HEK293 (cell line): ENCODE results near the gene FHDC1.

Experiments
- ELK4 ChIP-seq: IDR thresholded peaks from 2 replicates; pipeline ENCODE4 v1.6.1; 2011; ENCODE audit warnings: mild to moderate bottlenecking, low read depth, low read length, borderline replicate concordance
- KLF1 ChIP-seq: fragments of 450-650 bp; formaldehyde crosslinking; IDR thresholded peaks from 2 replicates; pipeline ENCODE4 v1.5.1; 2016; ENCODE audit warnings: missing biosample characterization, missing genetic modification characterization
- KLF17 ChIP-seq: fragments of 450-650 bp; formaldehyde crosslinking; IDR thresholded peaks from 2 replicates; pipeline ENCODE4 v1.5.1; 2016; ENCODE audit warnings: missing biosample characterization, missing genetic modification characterization
- PATZ1 ChIP-seq: fragments of 450-650 bp; formaldehyde crosslinking; IDR thresholded peaks from 2 replicates; pipeline ENCODE4 v1.5.1; 2016; ENCODE audit warnings: missing biosample characterization, missing genetic modification characterization
- SP2 ChIP-seq: fragments of 450-650 bp; formaldehyde crosslinking; IDR thresholded peaks from 2 replicates; pipeline ENCODE4 v1.5.1; 2016; ENCODE audit warnings: missing biosample characterization, missing genetic modification characterization
- ZBTB48 ChIP-seq: fragments of 450-650 bp; formaldehyde crosslinking; IDR thresholded peaks from 2 replicates; pipeline ENCODE4 v1.5.1; 2016; ENCODE audit warnings: missing biosample characterization, missing genetic modification characterization
- ZBTB49 ChIP-seq: fragments of 450-650 bp; formaldehyde crosslinking; IDR thresholded peaks from 2 replicates; pipeline ENCODE4 v1.5.1; 2016; ENCODE audit warnings: missing biosample characterization, missing genetic modification characterization, low read depth
- ZFP3 ChIP-seq: fragments of 450-650 bp; formaldehyde crosslinking; IDR thresholded peaks from 2 replicates; pipeline ENCODE4 v1.5.1; 2016; ENCODE audit warnings: low read depth, missing biosample characterization, missing genetic modification characterization
- ZNF114 ChIP-seq: fragments of 450-650 bp; formaldehyde crosslinking; IDR thresholded peaks from 2 replicates; pipeline ENCODE4 v1.5.0; 2017; ENCODE audit warnings: missing biosample characterization, missing genetic modification characterization
- ZNF132 ChIP-seq: fragments of 450-650 bp; formaldehyde crosslinking; IDR thresholded peaks from 2 replicates; pipeline ENCODE4 v1.5.1; 2017; ENCODE audit warnings: missing biosample characterization, missing genetic modification characterization, borderline replicate concordance
- ZNF157 ChIP-seq: fragments of 450-650 bp; formaldehyde crosslinking; IDR thresholded peaks from 2 replicates; pipeline ENCODE4 v1.5.1; 2016; ENCODE audit warnings: missing biosample characterization, missing genetic modification characterization
- ZNF239 ChIP-seq: fragments of 450-650 bp; formaldehyde crosslinking; IDR thresholded peaks from 2 replicates; pipeline ENCODE4 v1.5.1; 2016; ENCODE audit warnings: missing biosample characterization, missing genetic modification characterization
- ZNF274 ChIP-seq, 2 experiments: fragments of 200-500 bp in 1 of 2; fragments of 450-650 bp in 1 of 2; sonication (Bioruptor generic) in 1 of 2; formaldehyde crosslinking in 1 of 2; IDR thresholded peaks; 2 replicates each; pipeline versions ENCODE4 v1.5.1 to v1.6.1; 2014 to 2016; ENCODE audit warnings: borderline replicate concordance in 1 of 2, inconsistent platforms in 1 of 2, low read length in 1 of 2, missing biosample characterization in 1 of 2, missing genetic modification characterization in 1 of 2
- ZNF280C ChIP-seq: fragments of 450-650 bp; formaldehyde crosslinking; IDR thresholded peaks from 2 replicates; pipeline ENCODE4 v1.5.1; 2016; ENCODE audit warnings: missing biosample characterization, missing genetic modification characterization
- ZNF280D ChIP-seq: fragments of 450-650 bp; formaldehyde crosslinking; IDR thresholded peaks from 2 replicates; pipeline ENCODE4 v1.5.1; 2016; ENCODE audit warnings: missing biosample characterization, missing genetic modification characterization
- ZNF362 ChIP-seq: fragments of 450-650 bp; formaldehyde crosslinking; IDR thresholded peaks from 2 replicates; pipeline ENCODE4 v1.5.1; 2016; ENCODE audit warnings: missing biosample characterization, missing genetic modification characterization
- ZNF426 ChIP-seq: fragments of 450-650 bp; formaldehyde crosslinking; IDR thresholded peaks from 2 replicates; pipeline ENCODE4 v1.5.1; 2017; ENCODE audit warnings: missing biosample characterization, missing genetic modification characterization, mild to moderate bottlenecking, inconsistent platforms, moderate library complexity
- ZNF449 ChIP-seq: fragments of 450-650 bp; formaldehyde crosslinking; IDR thresholded peaks from 2 replicates; pipeline ENCODE4 v1.5.1; 2017; ENCODE audit warnings: missing biosample characterization, mild to moderate bottlenecking, missing genetic modification characterization, moderate library complexity
- ZNF521 ChIP-seq: fragments of 450-650 bp; formaldehyde crosslinking; IDR thresholded peaks from 2 replicates; pipeline ENCODE4 v1.5.1; 2017; ENCODE audit warnings: missing biosample characterization, mild to moderate bottlenecking, missing genetic modification characterization
- ZNF555 ChIP-seq: fragments of 450-650 bp; formaldehyde crosslinking; conservative IDR thresholded peaks from 2 replicates; pipeline ENCODE4 v1.5.1; 2017; ENCODE audit warnings: missing biosample characterization, mild to moderate bottlenecking, missing genetic modification characterization, inconsistent platforms
- ZNF626 ChIP-seq: fragments of 450-650 bp; sonication (Bioruptor Pico); formaldehyde crosslinking; IDR thresholded peaks from 2 replicates; pipeline ENCODE4 v1.5.1; 2018; ENCODE audit warnings: missing biosample characterization, missing genetic modification characterization, inconsistent platforms
- ZNF670 ChIP-seq: fragments of 450-650 bp; formaldehyde crosslinking; IDR thresholded peaks from 2 replicates; pipeline ENCODE4 v1.5.1; 2016; ENCODE audit warnings: missing biosample characterization, missing genetic modification characterization, low read depth
- ZNF843 ChIP-seq: fragments of 450-650 bp; formaldehyde crosslinking; IDR thresholded peaks from 2 replicates; pipeline ENCODE4 v1.5.1; 2016; ENCODE audit warnings: missing biosample characterization, missing genetic modification characterization

FHDC1 gene

GRCh38 chr4:153026591-153027346, 90.6 kb downstream of the FHDC1 start (continued):
- TF ChIP-seq ZBTB49 (tag by site-specific recombination) (no peak), ZNF362 (tag by site-specific recombination) (no peak), ZNF555 (tag by site-specific recombination) (no peak), ZNF843 (tag by site-specific recombination) (no peak), ZNF280D (tag by site-specific recombination) (no peak), ZBTB48 (tag by site-specific recombination) (no peak), ZNF157 (tag by site-specific recombination) (no peak), ZNF626 (tag by site-specific recombination) (no peak), ZNF449 (tag by site-specific recombination) (no peak), KLF17 (tag by site-specific recombination) (no peak), ZNF239 (tag by site-specific recombination) (peak; percentile 34; the same call in 1 of the 2 replicates), ZNF670 (no peak), ZNF114 (tag by site-specific recombination) (no peak), ZFP3 (tag by site-specific recombination) (no peak), SP2 (tag by site-specific recombination) (no peak), ZNF521 (peak; percentile 60; the same call in 1 of the 2 replicates), ELK4 (no peak), ZNF132 (tag by site-specific recombination) (no peak), ZNF274 (IDR thresholded peaks at IDR 0.05; ENCODE audit: low read length) (no peak), ZNF274 (tag by site-specific recombination; IDR thresholded peaks at IDR 0.05; ENCODE audit: borderline replicate concordance) (peak; percentile 42; the same call in 1 of the 2 replicates), PATZ1 (tag by site-specific recombination) (no peak), KLF1 (tag by site-specific recombination) (no peak), ZNF280C (no peak), ZNF426 (no peak)
